Measurements from ENCODE around the gene CAPN12.

Gene CAPN12

DNA sequence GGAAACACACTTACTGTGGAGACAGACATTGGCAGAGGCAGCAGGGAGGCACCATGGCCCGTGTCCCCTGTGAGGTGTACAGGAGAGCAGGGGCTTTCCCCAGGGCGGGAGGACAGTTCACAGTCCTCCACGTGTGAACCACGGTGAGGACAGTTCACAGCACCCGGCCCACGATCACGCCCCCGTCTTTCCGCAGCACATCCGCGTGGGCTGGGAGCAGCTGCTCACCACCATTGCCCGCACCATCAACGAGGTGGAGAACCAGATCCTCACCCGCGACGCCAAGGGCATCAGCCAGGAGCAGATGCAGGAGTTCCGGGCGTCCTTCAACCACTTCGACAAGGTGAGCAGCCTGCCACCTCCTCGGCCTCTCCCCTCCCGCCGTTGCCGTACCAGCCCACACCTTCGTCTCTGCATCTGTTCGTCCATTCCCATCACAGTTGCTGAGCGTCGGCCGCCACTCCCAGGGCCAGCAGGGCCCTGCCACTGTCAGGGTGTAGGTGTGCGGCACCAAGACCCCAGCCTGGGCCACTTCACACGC, 17.4 kb downstream of the CAPN12 start:
- no peak for DNase-seq (ENCODE audit: low spot score)

DNA sequence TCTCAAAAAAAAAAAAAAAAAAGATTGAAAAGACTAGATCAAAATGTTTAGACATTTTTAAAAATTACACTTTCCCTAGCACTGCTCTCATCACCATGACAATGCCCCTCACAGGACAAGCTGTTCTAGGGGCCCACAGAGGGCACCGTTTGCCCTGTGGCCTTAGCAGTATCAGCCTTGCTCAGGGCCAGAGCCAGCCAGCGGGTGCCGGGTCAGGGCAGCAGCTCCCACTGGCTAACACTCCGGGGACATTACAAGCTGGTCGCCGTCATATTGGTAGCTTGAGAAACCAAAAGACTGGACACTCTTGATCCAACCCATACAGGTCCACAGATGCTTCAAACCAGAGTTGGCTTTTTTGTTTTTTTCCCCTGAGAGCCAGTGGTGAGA, 18.0 kb downstream of the CAPN12 start:
- DNase-seq (ENCODE audit: low spot score), result no peak

DNA sequence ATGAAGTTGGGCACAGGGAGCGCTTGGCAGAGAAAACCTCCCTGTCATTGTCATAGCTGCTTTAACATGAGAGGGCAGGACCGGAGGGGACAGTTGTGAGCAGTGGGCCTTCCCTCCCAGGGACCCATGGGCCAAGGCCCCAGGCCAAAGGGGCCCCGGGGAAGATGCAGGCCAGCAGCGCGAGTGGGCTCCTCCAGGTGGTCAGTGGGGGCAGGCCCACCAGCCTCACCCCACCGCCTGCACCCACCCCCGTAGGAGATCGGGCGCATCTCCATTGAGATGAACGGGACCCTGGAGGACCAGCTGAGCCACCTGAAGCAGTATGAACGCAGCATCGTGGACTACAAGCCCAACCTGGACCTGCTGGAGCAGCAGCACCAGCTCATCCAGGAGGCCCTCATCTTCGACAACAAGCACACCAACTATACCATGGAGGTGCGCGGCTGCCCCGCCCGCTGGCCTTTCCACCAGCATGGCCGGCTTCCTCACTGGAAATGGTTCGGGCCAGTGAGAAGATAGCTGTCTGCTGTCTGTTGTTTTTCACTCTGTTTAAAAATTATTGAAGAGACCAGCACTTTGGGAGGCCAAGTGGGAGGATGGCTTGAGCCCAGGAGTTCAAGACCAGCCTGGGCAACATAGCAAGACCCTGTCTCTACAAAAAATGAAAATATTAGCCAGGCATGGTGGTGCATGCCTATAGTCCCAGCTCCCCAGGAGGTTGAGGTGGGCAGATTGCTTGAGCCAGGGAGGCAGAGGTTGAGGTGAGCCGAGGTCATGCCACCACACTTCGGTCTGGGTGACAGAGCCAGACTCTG, 18.6 kb downstream of the CAPN12 start:
- DNase-seq (ENCODE audit: low spot score), result no peak

- no peak for DNase-seq (ENCODE audit: low spot score)
Observed at GRCh38 chr19:38723990-38724854, 20.1 kb downstream of the CAPN12 start.

GRCh38 chr19:38723606-38723965, 20.7 kb downstream of the CAPN12 start:
- DNase-seq (ENCODE audit: low spot score), result no peak

DNA sequence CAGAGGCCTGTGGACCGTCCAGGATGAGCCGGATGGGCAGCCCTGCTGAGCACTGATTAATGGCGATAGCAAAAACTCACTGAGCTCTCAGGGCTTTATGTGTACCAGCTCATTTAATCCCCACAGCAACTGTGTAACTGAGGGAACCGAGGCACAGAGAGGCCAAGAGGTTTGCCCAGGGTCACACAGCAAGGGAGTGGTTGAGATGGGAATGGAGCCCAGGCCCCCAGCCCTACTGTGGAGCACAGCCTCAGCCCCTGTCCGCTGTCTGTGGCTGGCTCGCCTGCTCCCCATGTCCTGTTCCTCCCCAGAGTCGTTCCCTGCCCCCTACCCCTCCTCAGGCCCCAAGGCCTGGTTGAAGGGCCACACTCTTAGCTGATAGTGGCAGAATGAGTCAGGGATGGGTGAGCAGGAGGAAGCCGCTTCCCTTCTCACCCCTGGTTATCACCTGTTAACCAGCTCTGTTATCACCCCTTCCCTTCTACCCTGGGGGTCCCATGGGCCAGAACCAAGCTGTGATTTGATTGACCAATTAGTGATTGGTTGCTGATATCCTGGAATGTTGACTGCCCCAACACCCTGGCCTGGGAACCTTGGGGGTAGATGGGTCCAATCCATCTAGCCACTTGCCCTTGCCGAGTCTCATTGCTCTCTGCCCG, 21.2 kb downstream of the CAPN12 start:
- DNase-seq (ENCODE audit: low spot score), result no peak

GRCh38 chr19:38721979-38722773, 22.1 kb downstream of the CAPN12 start:
- DNase-seq (ENCODE audit: low spot score), result no peak

DNA sequence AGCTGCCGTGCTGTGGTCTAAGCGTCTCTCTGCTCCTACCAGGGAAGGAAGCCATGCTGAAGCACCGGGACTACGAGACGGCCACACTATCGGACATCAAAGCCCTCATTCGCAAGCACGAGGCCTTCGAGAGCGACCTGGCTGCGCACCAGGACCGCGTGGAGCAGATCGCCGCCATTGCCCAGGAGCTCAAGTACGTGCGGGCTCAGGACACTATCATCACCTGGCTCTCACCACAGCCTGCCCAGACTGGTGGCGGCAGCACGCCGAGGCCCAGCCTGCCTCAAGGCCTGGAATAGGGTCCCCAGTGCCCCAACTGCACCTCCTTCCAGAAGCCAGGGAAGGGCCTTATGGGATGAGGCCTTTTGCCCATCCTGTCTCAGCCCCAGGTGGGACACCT, 22.8 kb downstream of the CAPN12 start:
- DNase-seq (ENCODE audit: low spot score), result no peak

- no peak for DNase-seq (ENCODE audit: low spot score)
Observed at GRCh38 chr19:38720559-38721236, 23.6 kb downstream of the CAPN12 start.

GRCh38 chr19:38719761-38720558, 24.3 kb downstream of the CAPN12 start:
- DNase-seq (ENCODE audit: low spot score), result peak; percentile 40

- peak; percentile 74 for DNase-seq (ENCODE audit: low spot score)
Observed at GRCh38 chr19:38718747-38719543, 25.3 kb downstream of the CAPN12 start.

- DNase-seq (ENCODE audit: low spot score), result no peak
Observed at GRCh38 chr19:38717855-38718254, 26.4 kb downstream of the CAPN12 start.

DNA sequence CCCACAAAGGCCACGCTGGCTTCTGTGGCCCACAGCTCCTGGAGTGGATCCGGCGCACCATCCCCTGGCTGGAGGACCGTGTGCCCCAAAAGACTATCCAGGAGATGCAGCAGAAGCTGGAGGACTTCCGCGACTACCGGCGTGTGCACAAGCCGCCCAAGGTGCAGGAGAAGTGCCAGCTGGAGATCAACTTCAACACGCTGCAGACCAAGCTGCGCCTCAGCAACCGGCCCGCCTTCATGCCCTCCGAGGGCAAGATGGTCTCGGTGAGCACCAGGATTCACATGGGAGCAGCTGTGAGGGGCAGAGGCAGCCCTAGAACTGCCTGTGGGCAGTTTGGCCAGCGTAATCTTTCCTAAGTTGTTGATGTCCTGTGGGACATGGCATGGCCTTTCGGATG, 27.2 kb downstream of the CAPN12 start:
- DNase-seq (ENCODE audit: low spot score), result no peak

GRCh38 chr19:38715555-38715954, 28.7 kb downstream of the CAPN12 start:
- no peak for DNase-seq (ENCODE audit: low spot score)

- no peak for DNase-seq (ENCODE audit: low spot score)
Observed at GRCh38 chr19:38714354-38714778, 29.9 kb downstream of the CAPN12 start.

GRCh38 chr19:38713865-38714264, 30.4 kb downstream of the CAPN12 start:
- DNase-seq (ENCODE audit: low spot score), result no peak

- no peak for DNase-seq (ENCODE audit: low spot score)
Observed at GRCh38 chr19:38713227-38713649, 31.0 kb downstream of the CAPN12 start.

DNA sequence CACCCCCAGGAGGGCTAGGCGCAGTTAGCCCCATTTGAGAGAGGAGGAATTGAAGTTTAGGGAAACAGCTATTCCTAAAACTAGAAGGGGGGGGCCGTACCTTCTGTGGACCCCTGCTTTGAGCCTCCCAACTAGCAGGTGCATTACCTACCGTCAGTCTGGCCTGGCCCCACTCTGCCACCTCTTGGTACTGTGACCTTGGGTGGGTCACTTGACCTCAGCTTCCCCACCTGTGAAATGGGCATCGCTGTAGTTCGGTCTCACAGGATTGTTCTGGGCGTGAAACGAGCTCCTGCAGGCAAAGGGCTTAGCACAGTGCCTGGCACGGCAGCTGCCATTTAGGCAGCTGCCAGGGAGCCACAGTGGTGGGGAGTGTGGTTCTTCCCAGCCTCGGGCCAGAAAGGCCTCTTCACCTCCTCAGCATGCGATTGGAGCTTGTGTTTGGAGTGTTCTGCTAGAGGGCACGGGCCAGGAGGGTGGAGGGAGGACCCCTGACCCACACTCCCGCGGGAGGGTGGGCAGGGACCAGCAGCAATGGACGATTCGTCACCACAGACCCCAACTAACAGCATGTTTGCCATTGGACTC, 32.0 kb downstream of the CAPN12 start:
- no peak for DNase-seq (ENCODE audit: low spot score)

DNA sequence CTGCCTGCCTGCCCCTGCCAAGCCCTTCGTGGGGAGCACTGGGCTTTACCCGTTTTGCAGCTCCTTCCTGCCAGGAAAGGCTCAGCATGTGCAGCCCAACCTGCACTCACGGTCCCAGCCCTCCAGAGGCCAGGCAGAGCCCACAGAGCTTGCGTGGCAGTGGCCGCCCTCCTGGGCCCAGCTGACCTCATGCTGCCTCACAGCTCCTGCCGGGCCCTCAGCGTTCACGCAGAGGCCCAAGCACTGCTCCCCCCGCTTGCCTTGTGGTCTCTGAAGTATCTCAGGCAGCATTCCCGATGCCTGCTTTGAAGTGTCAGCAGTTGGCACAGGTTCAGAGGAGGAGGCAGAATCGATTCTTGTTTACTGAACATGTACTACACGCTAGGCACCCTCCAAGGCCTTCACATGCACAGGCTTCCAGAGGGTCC, 32.5 kb downstream of the CAPN12 start:
- DNase-seq (ENCODE audit: low spot score), result peak; percentile 94

All from kidney tubule cell (primary cell).